IMR-90 (cell line): ENCODE data around the gene STAT5B. TPM values are rescaled to one million over a fixed set of nuclear protein-coding genes. Genes with fewer than 3 reads are reported as not detected.

ENCODE experiments used
- ATAC-seq: fragments of 200-7000 bp; cut with Tn5 transposase; 2 replicates; pipeline ENCODE4 v1.9.1; 2020; ENCODE audit warnings: low read depth, mild to moderate bottlenecking, moderate library complexity
- BruUV-seq: library from RNA; stranded (reverse); fragments of 400-500 nt; replicated peaks from 2 replicates; lab custom pipeline; 2021; lab: Mats Ljungman, UMichigan
- CTCF ChIA-PET: fragments of 300-600 bp; formaldehyde crosslinking; extraction: SDS; loops from one replicate; lab custom pipeline; 2021; ENCODE audit warnings: antibody characterized with exemption; lab: Yijun Ruan, JAX
- POLR2A ChIA-PET: fragments of 300-600 bp; sonication (Branson Sonifier 250); formaldehyde crosslinking; loops from one replicate; lab custom pipeline; 2022; ENCODE audit warnings: antibody characterized with exemption; ENCODE audit not compliant: unreplicated experiment; lab: Charles Lee
- DNase-seq: peaks from one replicate; pipeline ENCODE4 v3.0.0; 2013
- H2AFZ ChIP-seq: replicated peaks from 2 replicates; pipeline ENCODE3; 2013; ENCODE audit warnings: low read length, mild to moderate bottlenecking; ENCODE audit not compliant: poor library complexity
- H2AK5ac ChIP-seq: 2 replicates; pipeline ENCODE4 v1.6.1; 2013; ENCODE audit warnings: low read depth, low read length, inconsistent platforms
- H2AK9ac ChIP-seq: replicated peaks from 2 replicates; pipeline ENCODE3; 2013; ENCODE audit warnings: mild to moderate bottlenecking, low read depth, low read length, moderate library complexity; ENCODE audit not compliant: poor library complexity
- H2BK120ac ChIP-seq: 2 replicates; pipeline ENCODE4 v1.6.1; 2013; ENCODE audit warnings: low read depth, low read length, inconsistent platforms
- H2BK15ac ChIP-seq: 3 replicates; pipeline ENCODE4 v1.6.1; 2013; ENCODE audit warnings: low read depth, low read length, inconsistent platforms
- H2BK20ac ChIP-seq: 2 replicates; pipeline ENCODE4 v1.6.1; 2013; ENCODE audit warnings: low read depth, mild to moderate bottlenecking, inconsistent platforms, low read length, moderate library complexity
- H2BK5ac ChIP-seq: 2 replicates; pipeline ENCODE4 v1.6.1; 2013; ENCODE audit warnings: mild to moderate bottlenecking, low read depth, low read length, inconsistent platforms; ENCODE audit not compliant: poor library complexity, severe bottlenecking
- H3K14ac ChIP-seq: replicated peaks from 2 replicates; pipeline ENCODE4 v1.6.1; 2013; ENCODE audit warnings: low read depth, low read length, inconsistent platforms
- H3K18ac ChIP-seq: 2 replicates; pipeline ENCODE4 v1.6.1; 2013; ENCODE audit warnings: low read depth, low read length, control low read depth
- H3K23ac ChIP-seq: 2 replicates; pipeline ENCODE4 v1.6.1; 2013; ENCODE audit warnings: low read depth, low read length, inconsistent platforms
- H3K27ac ChIP-seq: 2 replicates; pipeline ENCODE4 v1.5.1; 2013; ENCODE audit warnings: mild to moderate bottlenecking, control low read depth, low read length; ENCODE audit not compliant: insufficient read depth
- H3K27me3 ChIP-seq: 2 replicates; pipeline ENCODE4 v1.6.1; 2013; ENCODE audit warnings: low read length; ENCODE audit not compliant: control insufficient read depth, insufficient read depth
- H3K36me3 ChIP-seq: 2 replicates; pipeline ENCODE4 v1.6.1; 2013; ENCODE audit warnings: low read length, mixed read lengths; ENCODE audit not compliant: control insufficient read depth, insufficient read depth
- H3K4ac ChIP-seq: 2 replicates; pipeline ENCODE4 v1.6.1; 2013; ENCODE audit warnings: low read depth, low read length, inconsistent platforms
- H3K4me1 ChIP-seq: 2 replicates; pipeline ENCODE4 v1.6.1; 2013; ENCODE audit warnings: low read length, mixed read lengths; ENCODE audit not compliant: control insufficient read depth, insufficient read depth
- H3K4me2 ChIP-seq: 2 replicates; pipeline ENCODE4 v1.6.1; 2013; ENCODE audit warnings: low read depth, mild to moderate bottlenecking, control low read depth, low read length, moderate library complexity
- H3K4me3 ChIP-seq: 2 replicates; pipeline ENCODE4 v1.5.1; 2013; ENCODE audit warnings: low read depth, mild to moderate bottlenecking, control low read depth, low read length, moderate library complexity; ENCODE audit not compliant: insufficient read depth
- H3K56ac ChIP-seq: 2 replicates; pipeline ENCODE4 v1.6.1; 2013; ENCODE audit warnings: low read length, inconsistent platforms; ENCODE audit not compliant: insufficient read depth; ENCODE audit errors: extremely low read depth
- H3K79me1 ChIP-seq, 2 experiments: 2 replicates each; pipeline ENCODE4 v1.6.1; 2013; ENCODE audit warnings: low read length in 2 of 2, inconsistent platforms in 1 of 2, low read depth in 1 of 2
- H3K9ac ChIP-seq: 2 replicates; pipeline ENCODE4 v1.6.1; 2013; ENCODE audit warnings: low read depth, low read length, control low read depth
- H3K9me1 ChIP-seq: 2 replicates; pipeline ENCODE4 v1.6.1; 2013; ENCODE audit warnings: low read length, inconsistent platforms; ENCODE audit not compliant: insufficient read depth
- H3K9me3 ChIP-seq: 2 replicates; pipeline ENCODE4 v1.6.1; 2013; ENCODE audit warnings: low read length; ENCODE audit not compliant: control insufficient read depth, insufficient read depth
- H4K20me1 ChIP-seq: 2 replicates; pipeline ENCODE4 v1.6.1; 2013; ENCODE audit warnings: low read length, inconsistent platforms; ENCODE audit not compliant: insufficient read depth
- H4K5ac ChIP-seq: 2 replicates; pipeline ENCODE4 v1.6.1; 2013; ENCODE audit warnings: mild to moderate bottlenecking, low read depth, low read length, control low read depth
- H4K8ac ChIP-seq, 2 experiments: 2 replicates each; pipeline ENCODE4 v1.6.1; 2013; ENCODE audit warnings: low read depth in 2 of 2, low read length in 2 of 2, control low read depth in 1 of 2, inconsistent platforms in 1 of 2
- H4K91ac ChIP-seq: 2 replicates; pipeline ENCODE4 v1.6.1; 2013; ENCODE audit warnings: low read depth, low read length, inconsistent platforms; ENCODE audit not compliant: insufficient read depth
- CEBPB ChIP-seq: IDR thresholded peaks from 2 replicates; pipeline ENCODE4 v1.6.1; 2012; ENCODE audit warnings: low read depth, low read length, improper control_type of control experiment
- CHD1 ChIP-seq: IDR thresholded peaks from 2 replicates; pipeline ENCODE4 v1.6.1; 2012; ENCODE audit warnings: low read depth, low read length, improper control_type of control experiment
- MAFK ChIP-seq: IDR thresholded peaks from 2 replicates; pipeline ENCODE4 v1.6.1; 2012; ENCODE audit warnings: low read depth, low read length, improper control_type of control experiment
- MAZ ChIP-seq: IDR thresholded peaks from 2 replicates; pipeline ENCODE4 v1.6.1; 2012; ENCODE audit warnings: low read depth, mild to moderate bottlenecking, low read length, improper control_type of control experiment, moderate library complexity, borderline replicate concordance
- NFE2L2 ChIP-seq: fragments of 150-350 bp; IDR thresholded peaks from 2 replicates; pipeline ENCODE4 v1.6.1; 2016; ENCODE audit warnings: low read depth, mild to moderate bottlenecking, low read length
- RFX5 ChIP-seq: IDR thresholded peaks from 2 replicates; pipeline ENCODE4 v1.8.0; 2012; ENCODE audit warnings: low read depth, mild to moderate bottlenecking, low read length, moderate library complexity
- SMC3 ChIP-seq: fragments of 150-350 bp; IDR thresholded peaks from 2 replicates; pipeline ENCODE4 v1.6.1; 2016; ENCODE audit warnings: low read depth, mild to moderate bottlenecking, antibody characterized with exemption, low read length, moderate library complexity
- USF2 ChIP-seq: fragments of 150-350 bp; IDR thresholded peaks from 2 replicates; pipeline ENCODE4 v1.6.1; 2017; ENCODE audit warnings: mild to moderate bottlenecking, antibody characterized with exemption, low read length, low read depth
- WGBS, 2 experiments: methylation state at CpG; one replicate each; pipeline versions ENCODE4 v1.1.5 to v1.1.7; 2013; ENCODE audit warnings: missing lambda C conversion rate in 2 of 2; ENCODE audit not compliant: insufficient read length in 1 of 2; ENCODE audit errors: extremely low coverage in 2 of 2; 5-methylcytosine and 5-hydroxymethylcytosine counted together
- dilution Hi-C: fragments of 300-500 bp; cut with HindIII; formaldehyde crosslinking; loops from one replicate; pipeline ENCODE4 v1.14.3; 2018; ENCODE audit warnings: low sequenced_read_pairs; ENCODE audit not compliant: unreplicated experiment
- in situ Hi-C: fragments of 300-500 bp; cut with MboI; formaldehyde crosslinking; loops from 3 replicates; pipeline ENCODE4 v1.14.3; 2019; ENCODE audit warnings: low sequenced_read_pairs, inconsistent platforms, mixed read lengths
- intact Hi-C: fragments of 100-400 bp; cut with micrococcal nuclease; formaldehyde crosslinking; loops from 2 replicates; pipeline ENCODE4 v1.10.0; 2022
- polyA plus RNA-seq, 3 experiments: library from polyadenylated mRNA; depleted of rRNA; stranded (reverse); fragments of >200 nt; gene quantifications; 2 replicates each; pipeline ENCODE4 v1.2.3, GENCODE V29; 2012; ENCODE audit warnings: low replicate concordance in 1 of 3
- total RNA-seq: library from RNA; depleted of rRNA; stranded (reverse); fragments of >200 nt; gene quantifications from 2 replicates; pipeline ENCODE4 v1.2.3, GENCODE V29; 2012
- TF ChIP-seq, protein P1 (sequence below): fragments of 150-350 bp; IDR thresholded peaks from 2 replicates; pipeline ENCODE4 v1.6.1; 2016; ENCODE audit warnings: low read depth, mild to moderate bottlenecking, low read length, moderate library complexity, borderline replicate concordance

Gene STAT5B
- total and polyA plus RNA-seq, 2 of the 4 experiments (the other 2 are of a cell fraction): 24.4 to 29.6 TPM

- CTCF ChIA-PET: interaction anchor here (0.6 kb wide), 1 partner anchor 210 kb away, joined by 6 read pairs; no protein-coding TSS in a partner anchor
- 85% methylated on average over 3 of the region's 12 CpGs; no CpG with 5 or more reads in 1 of the 2 experiments for WGBS, 2 experiments
- in situ Hi-C loops: no loop called here
- H3K4me1 ChIP-seq: no peaks in the 10 kb centered on the region
- no peak overlapping the region for H2AFZ ChIP-seq
- no peak overlapping the region for H3K14ac ChIP-seq
- no peak overlapping the region for H2AK5ac ChIP-seq
- no peak overlapping the region for H2BK120ac ChIP-seq
- no peak overlapping the region for H2BK20ac ChIP-seq
- no peaks in the 10 kb centered on the region for H3K79me1 ChIP-seq
- POLR2A ChIA-PET: interaction anchor here (0.6 kb wide), 1 partner anchor 79 kb away, joined by 3 read pairs; no protein-coding TSS in a partner anchor
- no peak overlapping the region for H4K8ac ChIP-seq
- H4K5ac ChIP-seq: no peak overlapping the region
- peaks cover 2% of the 10 kb centered on the region; the same call in 1 of the 2 replicates for H3K36me3 ChIP-seq
- no peak overlapping the region for H3K56ac ChIP-seq
- peak overlapping the region; percentile 13 for H2AK9ac ChIP-seq
- no peak for ATAC-seq
- H3K9me1 ChIP-seq: no peaks in the 10 kb centered on the region; the same call in 1 of the 2 replicates
- dilution Hi-C loops: no loop called here
- H3K4me2 ChIP-seq: no peak overlapping the region
- H3K9me3 ChIP-seq: no peaks in the 10 kb centered on the region
- no peak overlapping the region for H3K18ac ChIP-seq
- no peak overlapping the region for H3K4ac ChIP-seq
- no peak overlapping the region for H3K27ac ChIP-seq
- no peak overlapping the region for H4K91ac ChIP-seq
- intact Hi-C loops: no loop called here
- H3K4me3 ChIP-seq: no peak overlapping the region
- H3K23ac ChIP-seq: no peak overlapping the region
- BruUV-seq: no TSS peak
- H2BK5ac ChIP-seq: no peak overlapping the region
- TF ChIP-seq SMC3 (no peak), MAFK (no peak), CEBPB (no peak), USF2 (no peak), CHD1 (no peak), MAZ (no peak), RFX5 (no peak), NFE2L2 (no peak)
- TF ChIP-seq, protein P1, sequence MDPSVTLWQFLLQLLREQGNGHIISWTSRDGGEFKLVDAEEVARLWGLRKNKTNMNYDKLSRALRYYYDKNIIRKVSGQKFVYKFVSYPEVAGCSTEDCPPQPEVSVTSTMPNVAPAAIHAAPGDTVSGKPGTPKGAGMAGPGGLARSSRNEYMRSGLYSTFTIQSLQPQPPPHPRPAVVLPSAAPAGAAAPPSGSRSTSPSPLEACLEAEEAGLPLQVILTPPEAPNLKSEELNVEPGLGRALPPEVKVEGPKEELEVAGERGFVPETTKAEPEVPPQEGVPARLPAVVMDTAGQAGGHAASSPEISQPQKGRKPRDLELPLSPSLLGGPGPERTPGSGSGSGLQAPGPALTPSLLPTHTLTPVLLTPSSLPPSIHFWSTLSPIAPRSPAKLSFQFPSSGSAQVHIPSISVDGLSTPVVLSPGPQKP: no peak
- no peaks in the 10 kb centered on the region for H3K27me3 ChIP-seq
- no peaks in the 10 kb centered on the region for H4K20me1 ChIP-seq
- DNase-seq: no peak
- H3K9ac ChIP-seq: no peak overlapping the region
- no peak overlapping the region for H2BK15ac ChIP-seq
Observed at GRCh38 chr17:42294469-42295398, 18.5 kb upstream of the STAT5B start.
